Upper lobe of left lung (tissue), 4 donors: ENCODE data around the gene P4HTM.

ENCODE experiments used
- CTCF ChIP-seq, 6 experiments: fragments of 450-650 bp in 4 of 6; fragments of 200-600 bp in 2 of 6; sonication (generic) in 2 of 6; IDR thresholded peaks; one replicate each; pipeline ENCODE4 v1.5.1; 2016 to 2019; ENCODE audit warnings: antibody characterized with exemption in 6 of 6
- POLR2A ChIP-seq, 4 donors: fragments of 450-650 bp; IDR thresholded peaks; one replicate each; pipeline ENCODE4 v1.5.1; 2016 to 2017; ENCODE audit warnings: antibody characterized with exemption in 4 of 4, mild to moderate bottlenecking in 2 of 4
- POLR2AphosphoS5 ChIP-seq, 2 donors: sonication (generic); formaldehyde crosslinking; IDR thresholded peaks; one replicate each; pipeline ENCODE4 v1.5.1; 2017; ENCODE audit warnings: antibody characterized with exemption in 2 of 2

- TF ChIP-seq CTCF (IDR thresholded peaks at IDR 0.05) (no peak), POLR2A (IDR thresholded peaks at IDR 0.05) (no peak), POLR2AphosphoS5 (IDR thresholded peaks at IDR 0.05) (no peak)
Observed at GRCh38 chr3:48974076-48974864, 15.8 kb upstream of the P4HTM start.
